CD4-positive, alpha-beta T cell treated with Interleukin-4 for 4 hours (primary cell): Measurements from ENCODE around the gene TNS1.
"Not testable (repeated sequence)": the region's sequence is repeated elsewhere in the genome, so short reads cannot be mapped to it uniquely, and the experiment has no call there.

Source experiments
- DNase-seq: peaks from one replicate; pipeline ENCODE4 v3.0.0-alpha.2; 2020

TNS1 gene

DNA sequence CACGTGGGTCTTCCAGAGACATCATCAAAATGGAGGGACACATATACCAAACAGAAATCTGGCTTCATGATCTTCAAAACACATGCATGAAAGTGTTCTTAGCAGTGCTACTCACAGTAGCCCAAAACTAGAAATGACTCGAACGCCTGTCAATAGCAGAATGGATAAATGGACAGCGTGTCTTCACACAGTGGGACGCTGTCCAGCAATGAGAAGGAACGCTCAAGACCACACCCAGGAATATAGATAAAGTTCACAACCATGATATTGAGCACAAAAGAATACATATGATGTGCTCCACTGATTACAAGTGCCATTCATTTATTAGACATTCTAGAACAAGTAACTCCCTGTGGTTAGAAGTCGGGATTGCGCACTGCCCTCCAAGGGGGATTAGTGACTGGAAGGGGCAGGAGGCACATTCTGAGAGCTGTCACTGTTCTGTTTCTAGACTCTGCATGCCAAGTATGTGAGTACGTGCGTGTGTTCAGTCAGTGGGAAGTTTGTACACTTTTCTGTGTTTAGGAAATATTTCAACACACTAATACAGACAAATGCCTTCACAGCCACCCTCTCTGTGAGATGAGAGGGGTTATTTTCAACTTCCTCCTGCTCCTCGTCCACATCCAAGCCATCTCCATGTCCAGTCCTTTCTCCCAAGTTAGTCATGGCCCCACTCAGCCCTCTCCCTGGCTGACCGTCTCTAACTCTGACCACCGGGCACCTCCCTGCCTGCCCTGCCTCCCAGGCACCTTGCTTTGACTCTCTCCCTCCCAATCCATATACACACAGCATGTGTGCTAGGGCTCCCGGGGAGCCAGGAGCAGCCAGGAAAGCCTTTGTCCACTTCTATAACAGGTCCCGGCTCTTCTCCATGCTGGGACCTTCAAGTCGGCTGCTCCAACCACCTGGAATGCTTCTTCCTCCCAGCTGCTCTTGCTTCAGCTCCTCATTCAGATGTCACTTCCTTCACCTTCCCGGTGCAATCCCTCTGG is 26.9 kb upstream of the TNS1 start:
- DNase-seq = no peak

DNA sequence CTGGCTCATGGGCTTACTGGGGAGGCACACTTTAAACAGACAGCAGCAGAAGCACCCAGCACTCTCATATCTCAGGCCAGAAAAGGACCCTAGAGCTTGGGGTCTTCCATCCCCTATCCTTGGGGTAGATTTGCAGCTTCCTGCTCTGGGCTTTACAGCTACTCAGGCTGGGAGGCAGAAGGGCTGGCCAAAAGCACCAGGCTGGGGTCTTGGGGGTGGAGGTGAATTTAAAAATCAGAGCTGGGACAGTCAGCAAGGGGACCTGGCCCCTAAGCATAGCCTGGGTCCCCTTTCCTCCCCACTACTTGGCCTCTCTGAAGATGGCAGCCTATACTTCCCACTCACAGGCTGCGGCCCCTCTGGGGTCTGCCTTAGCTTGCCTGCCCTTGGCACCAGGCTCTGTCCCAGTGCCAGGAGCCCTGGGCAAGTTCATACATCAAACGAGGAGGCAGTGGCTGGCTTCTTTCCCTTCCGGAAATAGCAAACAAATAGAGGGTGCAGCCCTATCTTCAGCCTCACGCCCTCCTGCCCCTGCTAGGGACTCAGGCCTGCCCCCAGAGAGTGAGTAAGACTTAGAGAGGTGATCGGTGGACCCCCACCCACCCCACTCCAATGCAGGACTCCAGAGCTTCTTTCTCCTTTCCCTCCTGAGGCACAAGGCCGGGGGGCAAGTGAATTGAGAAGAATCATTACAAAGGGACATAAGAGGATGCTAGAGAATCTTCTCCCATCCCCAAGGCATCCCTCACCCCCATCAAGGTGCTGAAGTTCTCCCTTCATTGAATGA is 26.0 kb upstream of the TNS1 start:
- DNase-seq = no peak

DNA sequence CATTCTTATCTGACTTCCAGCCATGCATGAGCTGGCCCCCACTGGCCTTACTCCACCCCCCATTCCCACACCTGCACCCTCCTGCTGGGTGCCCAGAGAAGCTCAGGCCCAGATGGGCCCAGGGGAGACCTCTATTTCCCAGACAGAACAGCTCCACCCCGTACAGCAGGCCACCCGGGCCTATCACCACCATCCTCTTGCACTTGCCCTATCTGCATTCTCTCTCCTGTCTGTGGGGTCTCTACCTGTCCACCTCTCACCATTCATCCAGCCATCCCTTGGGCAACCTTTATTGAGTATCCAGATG is 25.3 kb upstream of the TNS1 start:
- no peak for DNase-seq

DNA sequence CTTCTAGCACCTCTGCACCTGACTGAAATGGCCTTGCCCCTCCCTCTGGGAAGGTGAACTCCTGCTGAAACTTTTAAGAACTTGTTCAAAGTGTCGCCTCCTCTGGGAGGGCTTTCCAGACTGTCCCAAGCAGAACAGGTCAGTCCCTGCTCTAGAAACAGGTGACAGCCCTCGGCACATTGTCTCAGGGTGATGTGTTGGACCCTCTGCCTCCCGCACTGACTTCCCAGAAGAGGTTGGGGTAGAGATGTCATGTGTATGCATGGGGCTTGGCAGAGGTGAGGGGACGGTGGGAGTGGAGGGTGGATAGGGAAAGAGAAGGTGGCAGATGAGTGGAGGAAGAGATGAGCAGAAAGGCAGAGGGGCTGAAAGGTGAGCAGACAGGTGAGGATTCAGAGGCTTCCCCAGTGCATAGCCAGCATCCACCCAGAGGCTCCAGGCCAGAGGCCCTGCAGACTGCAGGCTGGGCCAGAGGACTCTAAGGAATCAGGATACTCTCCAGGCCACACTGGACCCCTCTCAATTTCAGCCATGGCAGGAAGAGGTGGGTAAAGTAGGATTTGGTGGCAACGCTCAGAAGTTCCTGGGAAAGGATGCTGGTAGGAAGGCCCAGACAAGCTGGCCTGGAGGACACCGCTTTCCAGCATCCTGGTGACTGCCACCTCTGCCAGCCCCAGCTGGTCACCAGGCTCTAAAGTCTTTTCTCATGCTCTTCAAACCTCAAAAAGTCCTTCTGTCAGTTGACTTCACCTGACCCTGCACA is 24.8 kb upstream of the TNS1 start:
- DNase-seq = no peak

DNA sequence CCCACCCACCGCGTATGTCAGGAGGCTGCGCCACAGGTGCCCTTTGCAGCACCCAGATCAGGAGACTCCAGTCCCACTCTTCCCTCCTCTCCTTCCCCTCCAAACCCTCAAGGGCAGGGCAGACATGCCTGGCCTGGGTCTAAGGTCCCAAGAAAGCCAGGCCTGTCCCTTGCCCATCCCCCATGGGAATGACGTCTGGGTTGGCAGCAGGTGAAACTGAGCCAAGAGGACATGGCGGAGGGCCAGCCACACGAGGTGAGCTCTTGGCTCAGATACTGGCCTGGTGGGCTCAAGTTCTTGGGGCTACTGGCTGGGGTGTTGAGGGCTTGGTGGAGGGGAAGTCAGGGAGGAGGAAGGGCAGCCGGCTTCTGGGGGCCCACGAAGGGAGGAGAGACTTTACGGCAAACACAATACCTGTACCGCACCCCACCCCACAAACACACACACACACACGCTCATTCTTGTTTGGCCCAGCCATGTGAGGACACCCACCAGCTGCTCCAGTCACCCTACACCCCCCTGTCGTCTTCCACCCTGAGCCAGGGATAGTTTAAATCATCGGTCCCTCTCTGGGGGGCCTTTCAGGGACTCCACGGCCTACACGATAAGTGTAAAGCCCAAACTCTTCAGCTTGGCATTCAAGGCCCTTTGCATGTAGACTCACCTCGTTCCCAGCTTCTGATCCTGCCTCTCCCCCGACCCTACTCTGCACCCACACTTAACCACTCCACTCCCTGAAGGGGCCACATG is 24.1 kb upstream of the TNS1 start:
- no peak for DNase-seq

DNA sequence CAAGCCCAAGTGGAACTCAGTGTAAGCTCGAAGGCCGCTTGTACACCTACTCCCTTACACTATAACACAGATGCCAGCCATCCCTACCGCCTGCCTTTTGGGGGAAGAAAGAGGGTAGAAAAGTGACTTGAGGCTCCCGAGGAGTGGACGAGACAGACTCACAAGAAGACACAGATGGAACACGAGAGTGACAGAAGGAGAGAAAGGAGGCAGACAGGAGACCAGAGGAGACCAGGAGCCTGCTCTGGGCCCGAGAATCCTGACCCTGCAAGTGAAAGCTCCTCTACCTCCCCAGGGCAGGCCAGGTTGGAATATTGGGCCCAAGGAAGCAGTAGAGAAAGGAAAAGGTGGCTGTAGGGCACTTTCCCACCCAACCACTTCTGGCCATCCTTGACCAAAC is 23.4 kb upstream of the TNS1 start:
- DNase-seq = no peak

DNA sequence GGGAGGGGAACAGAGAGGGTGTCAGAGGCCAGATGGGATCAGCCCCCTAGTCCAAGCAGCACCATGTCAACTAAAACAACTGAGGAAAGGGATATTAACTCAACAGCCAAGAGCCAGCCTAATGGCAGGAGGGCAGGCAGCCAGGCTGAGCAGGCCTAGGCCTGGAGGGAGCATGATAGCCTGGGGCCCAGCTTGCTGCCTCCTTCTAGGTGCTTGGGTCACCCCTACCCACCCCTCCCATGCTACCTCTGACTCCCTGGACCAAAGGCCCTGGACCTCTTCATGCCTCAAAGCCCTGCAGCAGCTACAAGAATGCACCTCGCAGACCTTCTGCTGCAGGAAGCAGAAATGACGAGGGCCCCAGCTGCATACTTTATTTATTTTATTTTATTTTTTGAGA is 22.1 kb upstream of the TNS1 start:
- DNase-seq = no peak

DNA sequence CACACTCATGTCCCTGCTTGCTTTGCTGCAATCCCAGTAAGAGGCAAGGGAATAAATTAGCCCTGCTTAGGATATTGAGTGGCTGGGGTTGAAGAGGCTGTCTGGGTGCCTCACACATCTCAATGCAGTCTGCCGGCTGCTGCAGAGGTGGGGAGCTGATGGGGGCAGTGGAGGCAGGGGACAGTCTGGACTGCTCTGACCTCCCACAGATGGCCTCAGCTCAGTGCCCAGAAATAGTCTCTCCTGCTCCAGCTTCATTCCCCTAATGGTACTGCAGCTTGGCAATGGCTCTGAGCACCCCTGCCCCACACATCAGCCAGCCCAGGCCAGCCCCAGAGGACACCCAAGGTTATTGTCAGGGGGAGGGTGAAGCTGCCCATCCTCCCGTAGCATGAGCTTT is 21.5 kb upstream of the TNS1 start:
- DNase-seq = no peak

DNA sequence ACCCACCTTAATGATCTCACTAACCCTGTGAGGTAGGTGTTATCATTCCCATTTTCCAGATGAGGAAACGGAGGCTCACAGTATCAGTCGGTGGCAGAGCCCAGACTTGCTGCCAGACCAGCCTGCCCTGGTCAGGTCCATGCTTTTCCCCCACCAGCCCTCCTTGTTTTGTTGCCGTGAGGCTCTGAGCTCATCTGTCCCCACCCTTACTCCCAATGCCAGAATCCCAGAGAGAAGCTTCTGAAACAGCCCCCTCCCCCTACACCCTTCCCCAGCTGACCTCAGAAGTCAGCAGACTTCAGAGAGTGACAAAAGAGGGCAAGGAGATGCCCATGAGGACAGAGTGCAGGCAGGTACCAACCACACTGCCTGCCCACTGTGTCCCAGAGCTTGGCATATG is 20.8 kb upstream of the TNS1 start:
- DNase-seq = no peak

DNA sequence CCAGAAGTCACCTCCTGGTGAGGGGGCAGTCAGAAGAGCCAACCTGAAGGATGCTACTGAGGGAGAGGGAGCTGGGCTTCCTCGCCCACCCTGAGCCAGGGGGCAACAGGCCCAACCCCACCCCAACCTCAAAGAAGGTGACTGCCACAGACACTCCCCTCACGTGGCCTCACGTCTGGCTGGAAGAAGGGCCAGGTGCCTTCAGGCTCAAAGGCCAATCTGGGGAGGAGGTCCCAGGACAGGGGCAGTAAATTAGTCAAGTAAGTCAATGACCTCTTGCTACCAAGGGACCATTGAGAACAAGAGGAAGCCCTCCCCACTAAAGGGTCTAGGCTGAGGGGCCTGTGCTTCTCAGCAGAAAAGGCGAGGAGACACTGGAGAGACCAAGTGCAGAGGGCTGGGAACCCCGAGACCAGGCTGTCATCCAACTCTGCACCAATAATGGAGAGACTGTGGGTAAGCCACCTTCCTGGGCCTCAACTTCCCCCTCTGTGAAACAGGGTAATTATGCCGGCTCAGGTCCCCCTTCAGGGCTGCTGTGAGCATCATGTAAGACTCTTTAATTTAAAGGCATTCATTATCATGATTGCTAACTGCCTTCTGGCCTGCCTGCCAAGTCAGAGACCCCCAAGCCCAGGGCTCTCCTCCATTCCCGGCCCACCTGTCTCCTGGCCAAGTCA is 20.2 kb upstream of the TNS1 start:
- DNase-seq = no peak

DNA sequence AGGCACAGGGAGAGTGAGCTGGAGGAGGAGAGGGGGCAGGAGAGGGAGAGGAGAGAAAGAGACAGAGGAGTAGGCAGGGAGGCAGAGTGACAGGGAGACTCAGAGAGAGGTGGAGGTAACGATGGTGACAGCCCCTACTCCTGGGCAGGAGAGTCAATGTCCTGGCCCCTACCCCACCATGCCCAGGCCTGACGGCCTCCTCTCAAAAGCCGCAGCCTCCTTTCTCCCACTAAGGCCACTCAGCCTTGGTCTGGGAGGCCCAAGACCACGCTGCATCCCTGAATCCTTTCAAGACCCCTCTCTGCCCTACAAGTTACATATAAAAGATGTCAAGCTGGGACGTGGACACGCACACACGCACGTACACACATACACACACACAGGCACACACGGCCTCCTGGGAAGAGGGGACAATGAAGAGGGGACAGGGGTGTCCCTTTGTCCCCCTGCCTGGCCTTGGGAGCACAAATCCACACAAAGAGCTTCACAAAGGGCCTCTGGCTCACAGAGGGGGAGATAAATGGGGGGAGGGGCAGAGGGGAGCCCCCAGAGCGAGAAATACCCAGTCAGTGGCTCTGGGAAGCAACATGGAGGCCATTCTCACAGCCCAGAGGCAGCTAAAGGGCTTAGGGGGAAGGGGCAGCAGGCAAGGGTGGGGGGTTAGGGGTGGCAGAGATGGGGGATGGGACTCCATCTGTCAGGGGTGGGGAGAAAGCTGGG is 19.5 kb upstream of the TNS1 start:
- DNase-seq = no peak

DNA sequence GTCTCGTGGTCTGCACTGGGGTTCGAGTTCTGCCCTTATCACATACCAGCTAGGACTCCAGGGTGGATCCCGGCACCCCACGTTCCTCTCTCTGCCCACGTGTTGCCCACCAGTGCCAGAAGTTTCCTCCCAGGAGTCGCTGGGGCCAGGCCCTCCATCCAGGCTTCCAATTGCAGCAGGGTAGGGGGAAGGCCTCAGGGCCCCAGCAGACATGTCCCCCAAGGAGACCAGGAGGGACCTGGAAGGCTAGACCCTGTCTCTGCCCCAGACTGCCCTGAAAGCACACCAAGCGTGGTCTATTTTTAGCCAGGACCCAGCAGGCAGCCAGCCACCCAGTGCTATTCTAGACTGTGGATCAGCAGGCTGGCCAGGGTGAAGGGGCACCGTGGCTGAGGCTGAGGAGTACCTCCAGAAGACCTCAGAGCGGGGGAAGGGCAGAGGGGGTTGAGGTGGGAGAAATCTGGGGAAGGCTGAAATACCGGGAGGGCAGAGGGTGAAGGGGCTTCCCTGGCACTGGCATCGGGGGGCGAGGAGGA is 18.8 kb upstream of the TNS1 start:
- DNase-seq = no peak

DNA sequence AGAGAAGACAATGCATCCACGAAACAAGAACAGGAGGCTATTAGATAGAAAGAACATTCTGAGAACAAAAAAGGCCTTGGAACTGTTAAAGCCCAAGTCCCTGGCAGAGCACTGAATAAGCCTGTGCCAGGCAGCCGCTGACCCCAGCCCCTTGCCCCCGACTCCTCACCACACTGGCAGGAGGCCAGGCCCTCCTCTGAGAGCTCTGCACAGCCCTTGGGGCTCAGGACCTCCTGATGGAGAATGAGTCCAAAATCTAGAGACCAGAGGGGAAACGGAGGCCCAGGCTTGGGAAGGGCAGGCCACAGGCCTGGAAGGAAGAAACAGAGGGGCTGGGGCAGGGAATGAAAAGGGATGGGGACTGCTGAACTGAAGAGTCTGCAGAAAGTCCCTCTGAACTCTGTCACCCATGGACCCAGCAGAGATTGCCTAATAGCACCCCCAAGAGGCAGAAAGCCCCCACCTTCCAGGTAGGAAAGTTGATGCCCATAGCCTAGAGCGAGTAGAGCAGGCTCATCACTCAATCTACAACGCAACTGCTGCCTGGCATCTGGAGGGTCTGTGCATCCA is 18.3 kb upstream of the TNS1 start:
- no peak for DNase-seq

DNA sequence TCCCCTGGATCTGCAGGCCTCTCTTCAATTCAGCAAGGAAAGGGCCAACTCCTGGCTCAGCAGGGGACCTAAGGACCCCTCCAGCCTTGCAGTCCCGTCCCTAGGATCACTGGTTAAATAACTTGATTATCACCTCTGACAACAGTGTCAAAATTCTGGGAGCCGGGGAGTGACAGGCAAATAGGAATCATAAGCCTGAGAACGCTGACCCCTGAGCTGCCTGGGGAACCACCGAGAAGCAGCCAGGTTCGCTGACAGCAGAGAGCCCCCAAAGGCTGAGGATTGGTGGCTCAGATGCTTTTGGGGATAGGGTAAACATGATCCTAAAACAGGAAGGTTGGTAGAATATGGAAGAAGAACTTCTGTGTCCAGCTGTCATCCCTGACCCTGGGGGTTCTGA is 17.5 kb upstream of the TNS1 start:
- DNase-seq = no peak

DNA sequence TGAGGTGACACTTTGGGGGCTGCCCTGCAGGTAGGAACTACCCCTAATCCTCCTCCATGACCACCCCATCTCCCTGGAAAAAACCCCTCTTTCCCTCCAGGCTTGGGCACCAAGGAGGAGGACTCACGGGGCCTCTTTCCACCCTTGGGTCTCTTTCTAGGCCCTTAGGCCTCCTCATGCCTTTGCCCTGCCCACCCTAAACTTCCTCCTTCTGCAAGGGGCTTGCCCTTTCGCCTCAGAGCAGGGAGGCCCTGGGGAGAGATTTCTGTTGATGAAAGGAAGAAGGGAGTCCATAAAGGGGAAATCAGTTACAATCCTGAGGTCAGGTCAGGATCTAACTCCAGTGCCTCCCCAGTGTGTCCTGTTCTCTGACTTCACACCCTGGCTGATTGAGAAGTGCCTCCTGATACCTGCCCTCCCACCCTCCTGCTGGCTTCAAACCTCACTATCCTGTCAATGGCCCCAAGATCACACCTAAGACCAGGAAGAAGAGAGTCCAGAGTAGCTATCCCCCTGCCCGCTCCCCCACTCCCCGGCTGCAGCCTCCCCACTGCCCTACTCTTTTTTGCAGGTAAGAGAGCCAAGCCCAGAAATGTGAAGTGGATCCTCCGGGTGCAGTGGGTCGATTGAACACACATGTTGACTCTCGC is 16.7 kb upstream of the TNS1 start:
- no peak for DNase-seq

DNA sequence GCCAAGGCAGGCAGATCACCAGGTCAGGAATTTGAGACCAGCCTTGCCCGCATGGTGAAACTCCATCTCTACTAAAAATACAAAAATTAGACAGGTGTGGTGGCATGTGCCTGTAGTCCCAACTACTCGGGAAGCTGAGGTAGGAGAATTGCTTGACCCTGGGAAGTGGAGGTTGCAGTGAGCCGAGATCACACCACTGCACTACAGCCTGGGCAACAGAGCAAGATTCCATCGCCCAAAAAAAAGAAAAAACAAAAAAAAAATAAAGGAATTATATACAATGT is 16.0 kb upstream of the TNS1 start:
- DNase-seq = not testable (repeated sequence)

DNA sequence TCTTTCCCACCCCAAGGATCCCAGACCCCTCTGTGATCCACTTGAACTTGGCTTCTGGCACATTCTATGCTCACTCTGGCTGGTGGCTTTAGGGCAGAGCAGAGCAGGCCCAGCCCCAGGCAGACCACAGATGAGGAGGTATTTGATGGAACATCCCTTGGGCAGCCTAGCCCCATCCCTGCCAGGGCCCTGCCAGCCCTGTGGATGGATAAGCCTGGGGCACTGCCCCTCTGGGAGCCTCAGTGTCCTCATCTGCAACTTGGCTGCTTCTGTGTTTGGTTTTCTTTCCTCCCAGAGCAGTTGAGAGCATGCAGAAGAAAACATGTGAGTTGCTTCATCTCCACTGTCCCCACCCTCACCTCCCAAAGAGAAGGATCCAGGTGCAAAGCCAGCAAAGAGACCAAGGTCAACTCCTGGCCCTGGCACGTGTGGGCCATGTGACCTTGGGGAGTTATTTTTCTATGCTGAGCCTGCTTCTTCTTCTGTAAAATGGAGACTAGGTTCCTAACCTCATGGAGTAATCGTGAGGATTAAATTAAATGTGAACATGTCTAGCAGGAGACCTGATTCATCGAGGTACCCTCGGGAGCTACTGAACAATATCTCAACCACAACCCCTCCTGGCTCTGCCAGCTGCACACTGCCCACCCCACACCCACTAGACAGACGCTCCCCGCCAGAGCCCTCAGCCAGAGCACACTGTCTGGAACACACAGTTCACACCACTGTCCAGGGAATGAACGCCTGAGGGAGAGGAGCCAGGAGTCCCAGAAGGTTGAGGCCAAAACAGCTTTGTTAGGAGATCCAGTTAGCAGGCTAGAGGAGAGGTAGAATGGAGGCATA is 14.6 kb upstream of the TNS1 start:
- no peak for DNase-seq

DNA sequence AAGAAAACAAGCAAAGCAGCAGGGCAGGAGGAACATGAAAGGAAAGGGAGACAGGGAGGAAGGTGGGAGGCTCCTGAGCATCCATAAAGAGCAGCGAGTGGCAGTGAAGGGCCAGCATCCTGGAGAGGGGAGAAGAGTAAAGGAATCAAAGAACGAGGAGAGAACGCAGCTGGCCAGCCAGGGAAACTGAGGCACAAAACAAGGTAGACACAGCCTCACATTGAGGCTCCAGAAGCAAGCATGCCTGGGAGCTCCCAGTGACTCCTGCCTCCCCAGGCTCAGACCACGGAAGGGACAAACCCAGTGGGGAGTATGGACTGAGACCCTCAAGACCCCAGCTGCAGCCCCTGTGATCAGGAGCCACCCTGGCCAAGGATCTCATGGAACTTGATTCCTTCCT is 14.0 kb upstream of the TNS1 start:
- DNase-seq = no peak
